Measurements from ENCODE around the gene GNG2.

DNA sequence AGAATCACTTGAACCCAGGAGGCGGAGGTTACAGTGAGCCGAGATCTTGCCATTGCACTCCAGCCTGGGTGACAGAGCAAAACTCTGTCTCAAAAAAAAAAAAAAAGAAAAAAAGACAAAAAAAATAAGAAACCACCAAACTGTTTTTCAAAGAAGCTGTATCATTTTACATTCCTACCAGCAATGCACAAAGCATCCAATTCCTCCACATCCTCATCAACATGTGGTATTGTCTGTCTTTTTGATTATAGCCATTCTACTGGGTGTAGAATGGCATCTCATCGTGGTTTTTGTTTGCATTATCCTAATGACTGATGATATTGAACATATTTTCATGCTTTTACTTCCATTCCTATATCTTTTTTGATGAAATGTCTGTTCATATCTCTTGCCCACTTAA lies 36.2 kb upstream of the GNG2 start:
- TF ChIP-seq CTCF (IDR thresholded peaks at IDR 0.05) (no peak), POLR2A (IDR thresholded peaks at IDR 0.05) (no peak), POLR2AphosphoS5 (IDR thresholded peaks at IDR 0.05) (no peak)

All from suprapubic skin (tissue), 4 donors.